BE2C (cell line): ENCODE results near the gene PANX2.

Experiments
- DNase-seq: peaks from one replicate; pipeline ENCODE4 v3.0.0-alpha.2; 2020
- H3K27me3 ChIP-seq: fragments of 250-450 bp; sonication (Bioruptor Pico); 2 replicates; pipeline ENCODE4 v1.5.1; 2020; ENCODE audit warnings: mild to moderate bottlenecking
- H3K36me3 ChIP-seq: fragments of 250-450 bp; sonication (Bioruptor Pico); 2 replicates; pipeline ENCODE4 v1.5.1; 2020; ENCODE audit warnings: mild to moderate bottlenecking
- H3K4me1 ChIP-seq: fragments of 250-450 bp; sonication (Bioruptor Pico); 2 replicates; pipeline ENCODE4 v1.5.1; 2020
- H3K4me3 ChIP-seq: 2 replicates; pipeline ENCODE4 v1.5.1; 2011; ENCODE audit warnings: low read depth, low read length
- H3K9me3 ChIP-seq: fragments of 250-450 bp; sonication (Bioruptor Pico); 2 replicates; pipeline ENCODE4 v1.5.1; 2020
- TF ChIP-seq, protein P1 (sequence below): IDR thresholded peaks from 2 replicates; pipeline ENCODE4 v1.5.1; 2012; ENCODE audit warnings: mild to moderate bottlenecking, low read depth, low read length

PANX2 gene

DNA sequence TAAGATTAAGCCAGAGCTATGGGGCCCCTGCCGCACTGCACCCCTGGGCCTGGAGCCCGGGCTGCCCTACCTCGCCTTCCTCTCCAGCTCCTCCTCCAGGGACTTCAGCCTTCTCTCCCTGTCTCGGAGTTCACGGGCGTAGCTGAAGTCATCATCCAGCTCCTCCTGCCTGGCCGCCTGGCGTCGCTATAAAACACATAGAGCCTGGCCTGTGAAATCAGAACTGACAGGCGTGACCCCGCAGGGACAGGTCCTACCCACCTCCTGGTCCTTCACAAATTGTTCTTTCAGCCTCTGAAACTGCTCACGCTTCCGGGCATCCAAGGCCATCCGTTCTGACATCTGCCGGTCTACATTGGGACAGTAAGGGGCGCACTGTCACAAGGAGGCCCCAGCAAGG, 53.5 kb downstream of the PANX2 start:
- H3K27me3 ChIP-seq = no peaks in the 10 kb centered on the region
- peaks cover 55% of the 10 kb centered on the region for H3K36me3 ChIP-seq
- TF ChIP-seq, protein P1, sequence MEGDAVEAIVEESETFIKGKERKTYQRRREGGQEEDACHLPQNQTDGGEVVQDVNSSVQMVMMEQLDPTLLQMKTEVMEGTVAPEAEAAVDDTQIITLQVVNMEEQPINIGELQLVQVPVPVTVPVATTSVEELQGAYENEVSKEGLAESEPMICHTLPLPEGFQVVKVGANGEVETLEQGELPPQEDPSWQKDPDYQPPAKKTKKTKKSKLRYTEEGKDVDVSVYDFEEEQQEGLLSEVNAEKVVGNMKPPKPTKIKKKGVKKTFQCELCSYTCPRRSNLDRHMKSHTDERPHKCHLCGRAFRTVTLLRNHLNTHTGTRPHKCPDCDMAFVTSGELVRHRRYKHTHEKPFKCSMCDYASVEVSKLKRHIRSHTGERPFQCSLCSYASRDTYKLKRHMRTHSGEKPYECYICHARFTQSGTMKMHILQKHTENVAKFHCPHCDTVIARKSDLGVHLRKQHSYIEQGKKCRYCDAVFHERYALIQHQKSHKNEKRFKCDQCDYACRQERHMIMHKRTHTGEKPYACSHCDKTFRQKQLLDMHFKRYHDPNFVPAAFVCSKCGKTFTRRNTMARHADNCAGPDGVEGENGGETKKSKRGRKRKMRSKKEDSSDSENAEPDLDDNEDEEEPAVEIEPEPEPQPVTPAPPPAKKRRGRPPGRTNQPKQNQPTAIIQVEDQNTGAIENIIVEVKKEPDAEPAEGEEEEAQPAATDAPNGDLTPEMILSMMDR = no peak
- H3K9me3 ChIP-seq = no peaks in the 10 kb centered on the region
- H3K4me3 ChIP-seq = no peak overlapping the region
- peaks cover 8% of the 10 kb centered on the region; the same call in 1 of the 2 replicates for H3K4me1 ChIP-seq
- no peak for DNase-seq

DNA sequence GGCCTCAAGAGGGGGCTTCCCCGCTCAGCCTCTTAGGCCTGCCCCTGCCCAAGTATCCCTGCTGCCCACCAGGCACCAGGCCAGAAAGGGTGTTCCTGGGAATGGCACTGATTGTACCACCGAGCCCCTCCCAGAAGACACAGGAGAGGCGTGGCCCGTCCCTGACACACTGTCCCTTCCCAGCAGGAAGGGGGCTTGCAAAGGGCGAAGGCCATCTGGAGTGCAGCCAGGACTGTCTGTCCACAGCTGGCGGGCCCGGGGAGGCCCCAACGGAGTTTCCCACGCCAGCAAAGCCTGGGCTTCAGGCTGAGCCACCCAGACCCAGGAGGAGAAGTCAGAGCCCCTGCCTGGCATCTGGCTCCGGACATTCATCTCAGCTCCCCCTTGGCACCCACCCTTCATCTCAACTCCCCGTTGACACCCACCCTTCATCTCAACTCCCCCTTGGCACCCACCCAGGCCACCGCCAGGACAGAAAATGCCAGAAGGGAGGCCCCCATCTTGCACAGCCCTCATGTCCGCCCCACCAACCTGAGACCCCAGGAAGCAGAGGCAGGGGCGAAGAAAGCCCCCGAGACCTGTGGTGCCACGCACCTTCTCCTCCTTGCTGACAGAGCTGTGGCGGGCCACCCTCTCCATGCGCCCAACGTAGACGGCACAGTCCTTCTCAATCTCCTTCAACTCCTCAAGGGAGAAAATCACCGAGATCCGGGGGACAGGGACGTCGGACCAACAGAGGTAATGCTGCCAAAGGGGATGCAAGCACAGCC, 54.9 kb downstream of the PANX2 start:
- no peak for DNase-seq
- Histone ChIP-seq H3K4me3 (no peak overlapping the region), H3K4me1 (no peaks in the 10 kb centered on the region), H3K9me3 (no peaks in the 10 kb centered on the region), H3K36me3 (peaks cover 47% of the 10 kb centered on the region), H3K27me3 (no peaks in the 10 kb centered on the region)
- TF ChIP-seq, protein P1 = no peak

DNA sequence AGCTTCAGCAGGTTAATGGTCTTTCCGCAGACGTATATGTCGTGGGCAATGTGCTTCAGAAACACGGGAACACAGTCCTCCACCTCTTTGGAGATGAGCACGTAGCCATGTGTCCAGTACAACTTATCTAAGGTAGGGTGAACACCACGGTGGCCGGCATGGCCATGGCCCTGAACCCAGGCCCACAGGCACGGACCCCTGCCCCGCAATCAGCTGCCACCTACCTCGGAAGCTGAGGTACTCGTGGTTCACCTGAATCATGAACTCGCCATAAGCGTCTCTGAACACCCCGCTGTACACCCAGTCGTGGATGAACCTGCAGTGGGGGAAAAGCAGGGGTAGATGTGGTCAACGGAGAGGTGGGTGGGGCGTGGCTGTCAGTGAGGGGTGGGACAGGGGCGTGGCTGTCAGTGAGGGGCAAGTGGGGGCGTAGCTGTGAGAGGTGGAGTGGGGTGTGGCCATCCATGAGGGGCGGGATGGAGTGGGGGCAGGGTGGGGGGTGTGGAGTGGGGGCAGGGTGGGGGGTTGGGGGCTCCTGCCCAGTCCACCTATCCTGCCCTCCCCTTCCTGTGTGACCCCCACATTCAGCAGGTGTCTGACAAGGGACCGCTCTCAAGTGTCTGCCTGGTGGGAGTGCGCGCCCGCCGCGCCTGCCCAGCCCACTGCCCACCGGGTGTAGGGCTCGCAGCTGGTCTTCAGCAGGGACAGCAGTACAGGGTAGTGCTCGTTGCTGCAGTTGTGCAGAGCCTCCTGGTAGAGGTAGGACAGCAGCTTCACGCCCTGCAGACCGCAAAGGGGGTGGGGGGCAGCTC, 55.7 kb downstream of the PANX2 start:
- TF ChIP-seq, protein P1 = no peak
- Histone ChIP-seq H3K27me3 (no peaks in the 10 kb centered on the region), H3K4me1 (no peaks in the 10 kb centered on the region), H3K36me3 (peaks cover 42% of the 10 kb centered on the region), H3K4me3 (no peak overlapping the region), H3K9me3 (no peaks in the 10 kb centered on the region)
- no peak for DNase-seq

DNA sequence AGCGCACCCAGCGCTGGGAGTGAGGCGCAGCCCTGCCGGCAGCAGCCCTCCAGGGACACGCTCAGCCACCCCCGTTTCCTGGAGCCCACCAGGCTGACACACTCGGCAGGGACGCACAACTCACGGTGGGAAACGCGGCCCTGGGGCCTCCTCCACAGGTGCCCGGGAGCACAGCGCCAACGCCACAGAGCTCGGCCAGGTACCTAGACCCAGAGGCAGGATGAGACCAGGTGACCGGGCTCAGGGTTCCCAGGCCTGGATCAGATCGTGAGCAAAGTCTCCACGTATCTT, 56.3 kb downstream of the PANX2 start:
- no peak overlapping the region for H3K4me3 ChIP-seq
- DNase-seq = no peak
- H3K36me3 ChIP-seq = peaks cover 38% of the 10 kb centered on the region
- H3K27me3 ChIP-seq = no peaks in the 10 kb centered on the region
- no peaks in the 10 kb centered on the region for H3K9me3 ChIP-seq
- no peaks in the 10 kb centered on the region for H3K4me1 ChIP-seq
- TF ChIP-seq, protein P1 = no peak

DNA sequence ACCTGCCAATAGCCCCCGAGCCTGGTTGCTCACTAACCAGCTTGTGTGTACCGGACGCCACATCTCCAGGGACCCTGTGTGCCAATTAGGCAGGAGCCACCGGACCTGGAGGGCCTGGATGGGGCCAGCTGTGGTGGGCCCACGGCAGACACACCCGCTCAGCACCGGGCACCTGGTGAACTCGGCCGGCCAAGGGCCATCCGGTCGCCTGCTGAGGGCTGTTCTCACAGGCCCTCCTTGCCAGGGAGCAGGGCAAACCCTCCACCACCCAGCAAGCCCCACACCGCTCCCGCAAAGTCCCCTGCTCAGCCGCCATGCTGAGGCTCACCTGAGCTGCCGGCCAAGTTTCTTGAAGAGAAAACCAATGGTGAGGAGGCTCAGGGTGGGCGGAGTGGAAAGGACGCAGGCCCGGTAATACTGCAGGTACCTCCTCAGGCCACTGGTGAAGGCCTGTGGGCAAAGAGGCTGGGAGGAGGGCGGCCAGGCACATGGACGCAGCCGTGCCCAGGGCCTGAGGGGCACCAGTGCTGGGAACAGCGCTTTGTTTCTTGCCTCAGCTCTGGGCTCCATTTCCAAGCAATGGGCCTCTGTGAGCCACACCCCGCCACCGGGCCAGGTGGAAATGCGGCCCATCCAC, 57.2 kb downstream of the PANX2 start:
- TF ChIP-seq, protein P1 = no peak
- no peaks in the 10 kb centered on the region for H3K9me3 ChIP-seq
- no peaks in the 10 kb centered on the region for H3K27me3 ChIP-seq
- no peak for DNase-seq
- H3K36me3 ChIP-seq = peaks cover 29% of the 10 kb centered on the region
- H3K4me1 ChIP-seq = no peaks in the 10 kb centered on the region
- no peak overlapping the region for H3K4me3 ChIP-seq
